GM19351 (cell line): ENCODE data around the gene LEKR1.
A peak's percentile ranks its signal among the peaks of the same experiment; 100 is the strongest.
"Not testable (repeated sequence)": the region's sequence is repeated elsewhere in the genome, so short reads cannot be mapped to it uniquely, and the experiment has no call there.

Experiments
- ATAC-seq: cut with Tn5 transposase; IDR thresholded peaks from one replicate; pipeline ENCODE4 v1.9.1; 2021; ENCODE audit warnings: mild to moderate bottlenecking, moderate library complexity; ENCODE audit not compliant: unreplicated experiment

LEKR1 gene

DNA sequence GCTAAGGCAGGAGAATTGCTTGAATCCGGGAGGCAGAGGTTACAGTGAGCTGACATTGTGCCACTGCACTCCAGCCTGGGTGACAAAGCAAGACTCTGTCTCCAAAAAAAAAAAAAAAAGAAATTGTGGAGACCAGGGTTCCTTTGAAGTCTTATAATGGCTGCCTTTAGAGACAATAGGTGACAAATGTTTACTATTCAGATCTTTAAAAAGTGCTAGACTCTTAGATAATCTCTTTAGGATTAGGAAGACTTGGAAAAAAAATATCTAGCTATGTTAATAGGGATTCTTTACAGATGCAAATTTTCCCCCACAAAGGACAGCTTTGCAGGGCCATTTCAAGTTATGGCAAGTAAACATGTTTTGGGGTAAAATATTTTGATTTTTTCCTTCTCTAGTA is 71.7 kb downstream of the LEKR1 start:
- not testable (repeated sequence) for ATAC-seq

DNA sequence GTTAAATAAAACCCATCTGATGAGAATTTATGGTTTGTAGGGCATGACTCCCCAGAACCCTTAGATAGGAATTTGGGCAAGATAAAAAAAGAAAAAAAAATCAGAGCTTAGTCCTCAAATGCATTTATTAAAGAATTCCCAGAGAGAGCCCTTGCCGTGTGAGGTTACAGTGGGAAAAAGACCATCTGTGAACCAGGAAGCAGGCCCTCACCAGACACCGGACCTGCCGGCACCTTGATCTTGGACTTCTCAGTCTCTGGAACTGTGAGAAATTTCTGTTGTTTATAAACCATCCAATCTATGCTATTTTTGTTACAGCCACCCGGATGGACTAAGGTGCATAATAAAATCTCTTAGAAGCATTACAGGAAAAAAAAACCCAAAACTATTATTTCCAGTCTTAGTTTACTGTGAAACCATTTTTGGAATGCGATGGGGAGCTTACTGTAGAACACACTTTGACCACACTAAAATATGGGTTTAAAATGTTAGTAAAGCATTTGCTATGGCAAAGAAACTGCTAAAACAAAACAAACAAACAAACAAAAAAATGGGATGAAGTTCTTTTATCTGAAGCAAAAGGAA is 72.2 kb downstream of the LEKR1 start:
- ATAC-seq, result no peak

DNA sequence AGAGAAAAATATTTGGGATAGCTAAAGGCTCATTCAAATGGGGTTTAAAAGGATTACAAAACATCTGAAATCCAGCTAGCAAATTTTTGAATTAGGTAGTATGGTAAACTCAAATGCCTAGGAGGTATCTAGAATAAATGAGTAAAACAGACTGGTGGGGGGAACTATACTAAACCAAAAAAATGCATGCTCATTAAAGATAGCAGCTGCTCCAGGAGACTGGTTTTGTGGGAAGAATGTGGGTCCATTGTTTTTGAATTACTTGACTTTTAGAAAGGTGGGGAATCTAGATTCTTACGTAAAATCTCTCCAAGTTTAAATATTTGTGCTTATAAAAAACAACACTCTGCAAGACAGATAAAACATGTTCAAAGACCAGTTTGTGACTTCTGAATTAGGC is 73.8 kb downstream of the LEKR1 start:
- no peak for ATAC-seq

DNA sequence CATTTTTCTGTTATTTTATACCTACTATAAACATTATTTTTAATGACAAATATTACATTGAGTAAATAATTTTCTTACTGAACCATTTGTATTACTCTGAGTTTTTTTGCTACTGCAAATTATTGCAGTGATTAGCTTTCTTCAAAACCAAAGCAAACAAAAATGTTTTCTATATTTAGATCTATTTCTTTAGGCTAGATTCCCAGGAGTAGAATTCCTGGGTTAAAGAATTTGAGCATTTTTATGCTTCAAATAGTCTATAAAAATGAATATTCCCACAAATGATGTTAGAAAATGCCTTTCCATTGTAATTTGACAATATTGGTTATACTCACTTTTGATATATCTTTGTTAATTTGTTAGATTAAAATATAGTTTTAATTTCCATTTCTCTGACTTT is 76.8 kb downstream of the LEKR1 start:
- no peak for ATAC-seq

DNA sequence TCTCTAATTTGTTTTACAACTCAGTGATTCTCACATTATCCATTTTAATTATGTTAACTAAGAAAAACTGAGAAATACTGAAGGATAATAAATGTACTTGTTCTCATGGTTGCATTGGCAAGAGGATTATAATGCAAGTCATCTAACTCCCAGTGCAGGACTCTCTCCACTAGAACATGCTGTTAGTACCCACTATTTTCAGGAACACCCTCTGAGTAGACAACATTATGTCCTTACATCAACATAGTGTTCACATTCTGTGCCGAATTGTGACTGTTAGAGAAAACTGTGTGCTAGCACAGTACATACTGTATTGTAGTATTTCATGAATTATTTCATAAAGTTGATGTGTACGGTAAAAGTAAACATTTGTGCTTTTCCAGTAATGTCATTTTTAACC is 80.1 kb downstream of the LEKR1 start:
- ATAC-seq, result no peak

DNA sequence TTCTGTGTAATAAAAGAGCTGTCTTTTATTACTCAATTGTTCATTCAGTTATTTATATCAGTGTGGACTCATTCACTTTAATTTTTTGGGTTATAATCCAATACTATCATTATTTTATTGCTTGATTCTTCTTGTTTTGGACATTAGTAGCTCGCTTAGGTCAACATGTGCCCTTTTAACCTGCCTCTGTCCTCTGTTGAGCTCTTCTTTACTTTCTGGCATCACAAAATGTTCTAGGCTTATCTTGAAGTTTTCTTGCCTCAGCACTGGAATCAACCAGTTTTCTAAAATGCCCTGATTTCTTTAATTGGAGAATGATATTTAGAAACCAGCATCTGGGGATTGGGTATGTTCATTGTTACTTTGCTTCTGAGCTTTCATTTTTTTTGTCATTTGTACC is 82.2 kb downstream of the LEKR1 start:
- no peak for ATAC-seq

DNA sequence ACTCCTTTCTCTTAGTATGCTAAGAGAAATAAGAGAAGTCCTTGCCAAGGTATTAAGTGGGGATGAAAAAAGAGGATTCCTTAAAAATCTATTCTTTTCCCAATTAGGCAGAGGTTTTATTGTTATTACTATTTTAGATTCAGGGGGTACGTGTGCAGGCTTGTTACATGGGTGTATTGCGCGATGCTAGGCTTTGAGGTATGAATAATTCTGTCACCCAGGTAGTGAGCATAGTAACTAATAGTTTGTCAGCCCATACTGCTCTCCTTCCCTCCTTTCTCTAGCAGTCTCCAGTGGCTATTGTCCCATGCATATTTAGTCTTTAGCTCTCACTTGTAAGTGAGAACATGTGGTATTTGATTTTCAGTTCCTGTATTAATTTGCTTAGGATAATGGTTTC is 83.9 kb downstream of the LEKR1 start:
- no peak for ATAC-seq

DNA sequence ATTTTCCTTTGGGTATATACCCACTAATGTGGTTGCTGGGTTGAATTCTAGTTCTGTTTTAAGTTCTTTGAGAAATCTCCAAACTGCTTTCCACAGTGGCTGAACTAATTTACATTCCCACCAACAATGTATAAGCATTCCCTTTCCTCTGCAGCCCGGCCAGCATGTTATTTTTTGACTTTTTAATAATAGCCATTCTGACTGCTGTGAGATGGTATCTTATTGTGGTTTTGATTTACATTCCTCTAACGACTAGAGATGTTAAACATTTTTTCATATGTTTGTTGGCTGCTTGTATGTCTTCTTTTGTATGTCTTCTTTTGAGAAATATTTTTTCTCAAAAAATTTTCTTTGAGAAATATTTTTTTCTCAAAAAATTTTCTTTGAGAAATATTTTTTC is 84.7 kb downstream of the LEKR1 start:
- not testable (repeated sequence) for ATAC-seq

DNA sequence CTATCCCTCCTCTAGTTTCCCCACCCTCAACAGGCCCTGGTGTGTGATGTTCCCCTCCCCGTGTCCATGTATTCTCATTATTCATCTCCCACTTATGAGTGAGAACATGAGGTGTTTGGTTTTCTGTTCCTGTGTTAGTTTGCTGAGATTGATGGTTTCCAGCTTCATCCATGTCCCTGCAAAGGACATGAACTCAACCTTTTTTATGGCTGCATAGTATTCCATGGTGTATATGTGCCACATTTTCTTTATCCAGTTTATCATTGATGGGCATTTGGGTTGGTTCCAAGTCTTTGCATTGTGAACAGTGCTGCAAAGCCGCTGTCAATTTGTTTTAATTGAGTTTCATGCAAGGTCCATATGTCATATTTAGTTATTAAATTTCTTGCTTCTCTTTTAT is 88.1 kb downstream of the LEKR1 start:
- not testable (repeated sequence) for ATAC-seq

DNA sequence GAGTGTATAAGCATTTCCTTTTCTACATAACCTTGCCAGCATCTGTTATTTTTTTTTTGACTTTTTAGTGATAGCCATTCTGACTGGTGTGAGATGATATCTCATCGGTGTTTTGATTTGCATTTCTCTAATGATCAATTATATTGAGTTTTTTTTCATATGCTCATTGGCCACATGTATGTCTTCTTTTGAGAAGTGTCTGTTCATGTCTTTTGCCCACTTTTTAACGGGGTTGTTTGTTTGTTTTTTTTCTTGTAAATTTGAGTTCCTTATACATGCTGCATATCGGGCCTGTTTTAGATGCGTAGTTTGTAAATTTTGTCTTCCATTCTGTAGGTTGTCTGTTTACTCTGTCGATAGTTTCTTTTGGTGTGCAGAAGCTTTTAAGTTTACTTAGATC is 89.2 kb downstream of the LEKR1 start:
- no peak for ATAC-seq

DNA sequence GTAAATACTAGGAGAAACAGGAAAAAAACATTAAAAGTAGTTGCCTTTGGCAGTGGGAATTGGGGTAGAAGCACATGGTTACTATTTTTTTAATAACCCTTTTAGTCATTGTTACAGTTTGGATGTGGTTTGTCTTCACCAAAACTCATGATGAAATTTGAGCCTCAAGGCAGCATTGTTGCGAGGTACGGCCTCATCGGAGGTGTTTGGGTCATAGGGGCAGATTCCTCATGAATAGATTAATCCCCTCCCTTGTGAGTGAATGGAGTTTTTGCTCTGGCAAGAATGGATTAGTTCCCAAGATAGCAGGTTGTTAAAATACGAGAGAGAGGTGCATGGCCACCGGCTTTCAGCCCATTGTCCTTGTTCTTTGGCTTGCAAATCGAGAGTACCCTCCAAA is 92.6 kb downstream of the LEKR1 start:
- ATAC-seq, result no peak

DNA sequence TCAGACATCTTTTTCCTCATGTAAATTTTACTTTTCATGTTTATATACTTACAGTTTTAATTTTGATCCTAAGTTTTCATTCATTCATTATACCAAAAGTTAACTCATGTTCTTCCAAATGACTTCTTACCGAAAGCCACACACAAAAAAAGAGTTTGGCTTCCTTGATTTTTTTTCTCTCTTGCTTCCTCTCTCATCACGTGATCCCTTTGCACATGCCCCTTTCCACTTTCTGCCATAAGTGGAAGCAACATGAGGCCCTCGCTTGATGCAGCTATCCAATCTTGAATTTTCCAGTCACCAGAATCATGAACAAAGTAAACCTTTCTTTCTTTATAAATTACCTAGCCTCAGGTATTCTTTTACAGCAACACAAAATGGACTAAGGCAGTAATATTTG is 93.7 kb downstream of the LEKR1 start:
- ATAC-seq, result no peak

DNA sequence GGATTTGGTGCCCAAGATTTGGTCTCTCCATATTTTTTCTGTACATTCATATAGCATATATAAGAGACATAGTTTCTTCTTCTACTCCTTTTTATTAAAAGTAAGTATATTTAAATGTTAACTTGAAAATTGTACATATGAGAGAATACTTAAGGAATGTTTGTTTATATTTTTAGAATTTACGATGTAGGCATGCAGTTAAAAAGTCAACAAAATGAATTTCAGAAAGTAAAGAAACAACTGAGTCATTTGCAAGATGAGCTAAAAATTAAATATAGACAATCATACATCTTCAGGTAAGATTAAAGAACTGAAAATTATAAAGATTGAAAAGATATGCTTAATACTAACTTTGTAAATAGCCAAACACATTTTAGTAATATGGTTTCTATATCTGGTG is 94.2 kb downstream of the LEKR1 start:
- no peak for ATAC-seq

DNA sequence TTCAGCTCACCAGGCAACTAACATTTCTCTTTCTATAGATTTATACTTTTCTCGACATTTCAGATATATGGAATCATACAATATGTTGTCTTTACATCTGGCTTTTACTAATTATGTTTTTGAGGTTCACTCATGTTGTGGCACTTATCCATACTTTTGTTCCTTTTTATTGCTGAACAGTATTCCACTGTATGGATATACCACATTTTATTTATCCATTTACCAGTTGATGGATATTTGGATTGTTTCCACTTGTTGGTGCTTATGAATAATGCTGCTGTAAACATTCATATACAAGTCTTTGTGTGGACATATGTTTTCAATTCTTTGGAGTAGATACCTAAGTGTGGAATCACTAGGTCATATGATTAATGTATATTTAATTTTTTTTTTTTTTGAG is 97.2 kb downstream of the LEKR1 start:
- no peak for ATAC-seq

DNA sequence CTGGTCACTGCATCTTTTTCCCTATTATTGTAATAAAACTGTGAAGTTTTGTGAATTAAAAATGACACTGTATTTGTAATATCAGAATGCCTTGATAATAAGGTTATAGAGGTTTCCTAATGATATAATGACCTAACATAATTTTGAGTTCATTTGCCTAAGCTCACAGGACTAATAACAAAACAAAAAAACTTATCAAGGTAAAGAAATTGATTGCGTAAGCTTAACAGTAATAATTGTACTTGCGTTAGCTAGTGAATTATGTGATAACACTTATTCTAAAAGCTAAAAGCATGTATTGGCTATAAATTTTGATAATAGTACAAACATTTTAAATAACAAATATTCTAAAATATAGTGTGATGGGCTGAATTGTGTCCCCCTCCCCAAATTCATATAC is 112.6 kb downstream of the LEKR1 start:
- no peak for ATAC-seq

DNA sequence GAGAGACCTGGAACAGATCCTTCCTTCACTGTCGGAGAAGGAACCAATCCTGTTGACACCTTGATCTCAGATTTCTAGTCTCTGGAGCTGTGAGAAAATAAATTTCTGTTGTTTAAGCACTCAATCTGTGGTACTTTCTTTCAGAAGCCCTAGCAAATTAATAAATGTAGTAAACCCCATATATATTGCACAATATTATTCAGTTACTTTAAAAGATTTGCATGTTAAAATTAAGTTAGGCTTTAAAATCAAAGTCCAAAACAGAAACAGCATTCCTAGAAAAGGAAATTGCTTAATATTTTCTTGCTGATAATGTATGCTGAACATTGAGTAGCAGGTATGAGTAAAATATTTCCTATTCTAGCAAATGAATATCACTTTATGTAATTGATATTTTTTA is 113.2 kb downstream of the LEKR1 start:
- no peak for ATAC-seq

DNA sequence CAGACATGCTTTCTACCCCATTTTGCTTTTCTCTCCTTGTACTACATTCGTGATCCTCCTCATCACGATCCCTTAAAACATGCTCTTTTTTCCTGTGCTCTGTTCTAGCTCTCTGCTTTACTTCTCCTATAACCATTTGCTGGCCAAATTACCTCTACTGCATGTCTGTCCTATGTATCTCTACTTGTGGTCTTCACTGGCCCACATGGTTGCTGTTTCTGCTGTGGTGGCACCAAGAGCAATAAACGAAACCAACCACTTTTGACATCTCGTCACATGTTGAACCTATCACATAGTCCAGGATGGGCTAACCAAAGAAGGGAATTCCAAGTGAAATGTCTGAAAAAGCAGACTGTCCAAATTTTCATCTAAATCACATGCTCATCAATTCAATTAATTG is 115.2 kb downstream of the LEKR1 start:
- no peak for ATAC-seq

DNA sequence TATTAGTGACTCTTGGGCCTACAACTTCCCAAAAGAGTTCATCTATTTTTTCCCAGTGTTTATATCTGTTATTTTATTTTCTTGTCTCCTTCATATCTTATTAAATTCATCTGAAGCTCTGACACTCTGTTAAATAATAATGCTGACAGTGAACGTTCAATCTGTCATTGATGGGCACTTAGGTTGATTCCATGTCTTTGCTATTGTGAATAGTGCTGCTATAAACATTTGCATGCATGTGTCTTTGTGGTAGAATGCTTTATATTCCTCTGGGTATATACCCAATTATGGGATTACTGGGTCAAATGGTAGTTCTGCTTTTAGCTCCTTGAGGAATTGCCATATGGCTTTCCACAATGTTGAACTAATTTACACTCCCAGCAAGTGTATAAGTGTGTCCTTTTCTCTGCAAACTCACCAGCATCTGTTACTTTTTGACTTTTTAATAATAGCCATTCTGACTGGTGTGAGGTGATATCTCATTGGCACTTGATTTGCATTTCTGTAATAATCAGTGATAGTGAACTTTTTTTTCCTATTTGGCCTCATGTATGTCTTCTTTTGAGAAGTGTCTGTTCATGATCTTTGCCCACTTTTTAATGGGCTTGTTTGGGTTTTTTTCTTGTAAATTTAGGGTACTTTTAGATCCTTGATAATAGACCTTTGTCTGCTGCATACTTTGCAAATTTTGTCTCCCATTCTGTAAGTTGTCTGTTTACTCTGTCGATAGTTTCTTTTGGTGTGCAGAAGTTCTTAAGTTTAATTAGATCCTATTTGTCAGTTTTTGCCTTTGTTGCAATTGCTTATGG is 122.5 kb downstream of the LEKR1 start:
- no peak for ATAC-seq

DNA sequence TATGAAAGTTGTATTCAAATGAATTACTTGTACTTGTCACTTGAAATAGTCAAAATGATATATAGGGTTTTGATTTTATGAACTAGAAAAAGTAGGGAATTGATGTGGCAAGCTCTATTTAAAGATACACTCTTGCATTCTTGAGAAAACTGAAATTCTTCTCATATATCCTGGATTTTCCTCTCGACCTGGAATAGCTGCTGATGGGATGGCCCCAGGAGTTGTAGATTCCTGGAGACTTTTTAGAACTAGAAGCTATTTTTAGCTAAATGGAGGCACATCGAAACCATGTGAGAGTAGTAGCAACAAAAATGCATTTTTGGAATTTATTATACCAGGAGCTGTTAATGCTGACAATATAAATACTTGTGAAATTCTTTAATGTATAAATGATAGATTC is 125.9 kb downstream of the LEKR1 start:
- no peak for ATAC-seq

DNA sequence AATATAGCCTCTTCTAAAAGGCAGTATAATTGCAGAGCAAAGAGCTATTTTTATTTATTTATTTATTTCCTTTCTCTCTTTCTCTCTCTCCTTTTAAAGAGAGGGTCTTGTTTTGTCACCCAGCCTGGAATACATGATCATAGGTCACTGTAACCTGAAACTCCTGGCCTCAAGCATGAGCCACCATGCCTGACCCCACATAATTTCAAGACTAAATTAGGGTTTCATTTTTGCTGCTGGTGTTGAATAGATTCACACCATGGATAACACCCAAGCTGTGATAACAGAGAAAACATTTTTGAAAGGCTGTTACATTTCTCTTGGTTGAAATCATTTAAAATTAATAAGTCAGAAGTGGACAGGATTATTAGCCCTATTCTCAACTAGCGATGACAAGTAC is 131.6 kb downstream of the LEKR1 start:
- ATAC-seq, result peak; percentile 74

DNA sequence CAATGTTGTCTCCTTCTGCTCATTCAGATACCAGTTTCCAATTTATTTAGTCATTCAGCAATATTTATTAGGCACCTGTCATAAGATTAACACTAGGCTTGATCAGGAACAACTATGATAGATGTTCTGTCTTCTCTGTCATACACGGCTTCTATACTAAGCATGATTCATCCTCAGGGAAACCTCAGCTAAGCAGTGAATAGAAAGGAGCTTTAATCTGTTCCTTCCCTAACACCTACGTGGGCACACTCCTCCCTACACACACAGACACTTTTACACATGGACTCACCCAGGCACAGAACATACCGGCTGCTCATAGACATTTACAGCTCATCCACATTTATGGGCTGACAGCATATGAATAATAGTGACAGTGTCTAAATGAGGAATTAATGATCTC is 136.9 kb downstream of the LEKR1 start:
- ATAC-seq, result no peak

DNA sequence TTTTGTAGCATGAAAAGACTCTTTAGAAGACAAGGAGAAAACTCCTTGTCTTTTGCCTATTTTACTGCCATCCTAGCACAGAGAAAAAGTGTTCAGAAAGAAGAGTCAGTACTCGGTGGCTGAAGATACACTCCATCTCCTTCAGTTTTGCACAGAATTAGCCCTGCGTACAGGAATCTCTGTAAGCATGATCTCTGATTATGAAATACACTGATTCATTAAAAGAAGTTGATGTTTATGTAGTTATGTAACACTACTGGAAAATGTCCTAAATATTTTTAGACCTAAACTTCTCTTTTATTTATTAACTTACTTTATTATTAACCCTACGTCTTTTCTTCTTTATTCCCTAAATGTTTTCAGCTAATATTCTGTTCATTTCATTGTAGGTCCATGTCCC is 138.4 kb downstream of the LEKR1 start:
- ATAC-seq, result no peak

DNA sequence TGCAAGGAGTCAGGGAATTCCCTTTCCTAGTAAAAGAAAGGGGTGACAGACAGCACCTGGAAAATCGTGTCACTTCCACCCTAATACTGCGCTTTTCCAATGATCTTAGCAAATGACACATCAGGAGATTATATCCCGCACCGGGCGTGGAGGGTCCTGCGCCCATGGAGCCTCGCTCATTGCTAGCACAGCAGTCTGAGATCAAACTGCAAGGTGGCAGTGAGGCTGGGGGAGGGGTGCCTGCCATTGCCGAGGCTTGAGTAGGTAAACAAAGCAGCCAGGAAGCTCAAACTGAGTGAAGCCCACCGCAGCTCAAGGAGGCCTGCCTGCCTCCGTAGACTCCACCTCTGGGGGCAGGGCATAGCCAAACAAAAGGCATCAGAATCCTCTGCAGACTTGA is 140.2 kb downstream of the LEKR1 start:
- not testable (repeated sequence) for ATAC-seq
